SK-N-MC (cell line): ENCODE measurements around the gene LAMP5.

Experiments
- DNase-seq: peaks from one replicate; pipeline ENCODE4 v3.0.0-alpha.2; 2011; ENCODE audit warnings: low read depth, low spot score
- H3K27ac ChIP-seq: fragments of 200-600 bp; sonication (generic); 2 replicates; pipeline ENCODE4 v1.5.1; 2016; ENCODE audit warnings: mixed run types
- H3K36me3 ChIP-seq: fragments of 200-600 bp; sonication (generic); 2 replicates; pipeline ENCODE4 v1.6.1; 2017; ENCODE audit warnings: antibody characterized with exemption, low read length, mixed read lengths; ENCODE audit not compliant: insufficient read depth
- H3K4me3 ChIP-seq: fragments of 200-600 bp; sonication (generic); 2 replicates; pipeline ENCODE4 v1.5.1; 2016
- H3K9ac ChIP-seq: fragments of 200-600 bp; sonication (generic); 2 replicates; pipeline ENCODE4 v1.8.0; 2017; ENCODE audit warnings: mixed run types, mixed read lengths; ENCODE audit not compliant: insufficient read length
- H3K9me3 ChIP-seq: fragments of 200-600 bp; sonication (generic); 2 replicates; pipeline ENCODE4 v1.6.1; 2017; ENCODE audit warnings: low read depth, mild to moderate bottlenecking, antibody characterized with exemption, low read length, moderate library complexity, mixed read lengths
- EZH2 ChIP-seq: fragments of 200-600 bp; sonication (generic); IDR thresholded peaks from one replicate; pipeline ENCODE4 v1.6.1; 2017; ENCODE audit warnings: antibody characterized with exemption
- FOXP2 ChIP-seq: optimal IDR thresholded peaks from 2 replicates; pipeline ENCODE3; 2011; ENCODE audit warnings: mild to moderate bottlenecking, moderate library complexity; ENCODE audit not compliant: insufficient read depth; ENCODE audit errors: extremely low read length, control extremely low read depth
- POLR2AphosphoS5 ChIP-seq: IDR thresholded peaks from 2 replicates; pipeline ENCODE4 v1.6.1; 2012; ENCODE audit warnings: mild to moderate bottlenecking, low read depth, low read length, borderline replicate concordance

LAMP5 gene

GRCh38 chr20:9571783-9572182, 57.4 kb downstream of the LAMP5 start:
- no peaks in the 10 kb centered on the region for H3K36me3 ChIP-seq
- no peak for DNase-seq
- TF ChIP-seq POLR2AphosphoS5, result no peak
- TF ChIP-seq EZH2, result no peak
- no peak for TF ChIP-seq FOXP2
- no peak overlapping the region for H3K9ac ChIP-seq
- no peak overlapping the region for H3K27ac ChIP-seq
- no peaks in the 10 kb centered on the region for H3K9me3 ChIP-seq
- no peak overlapping the region for H3K4me3 ChIP-seq

- no peak overlapping the region for H3K4me3 ChIP-seq
Measured at GRCh38 chr20:9572670-9573069, 58.3 kb downstream of the LAMP5 start.

GRCh38 chr20:9573335-9574151, 59.2 kb downstream of the LAMP5 start:
- DNase-seq, result no peak
- H3K4me3 ChIP-seq, result no peak overlapping the region
- H3K9me3 ChIP-seq, result no peaks in the 10 kb centered on the region
- no peak overlapping the region for H3K27ac ChIP-seq
- no peak overlapping the region for H3K9ac ChIP-seq
- TF ChIP-seq POLR2AphosphoS5, result no peak
- TF ChIP-seq EZH2, result no peak
- TF ChIP-seq FOXP2, result no peak
- no peaks in the 10 kb centered on the region for H3K36me3 ChIP-seq

More at GRCh38 chr20:9572670-9573069, 58.3 kb downstream of the LAMP5 start:
- no peak for DNase-seq
- TF ChIP-seq POLR2AphosphoS5 (no peak), EZH2 (no peak), FOXP2 (no peak)
- H3K9me3 ChIP-seq, result no peaks in the 10 kb centered on the region
- no peaks in the 10 kb centered on the region for H3K36me3 ChIP-seq
- no peak overlapping the region for H3K27ac ChIP-seq
- H3K9ac ChIP-seq, result no peak overlapping the region

DNA sequence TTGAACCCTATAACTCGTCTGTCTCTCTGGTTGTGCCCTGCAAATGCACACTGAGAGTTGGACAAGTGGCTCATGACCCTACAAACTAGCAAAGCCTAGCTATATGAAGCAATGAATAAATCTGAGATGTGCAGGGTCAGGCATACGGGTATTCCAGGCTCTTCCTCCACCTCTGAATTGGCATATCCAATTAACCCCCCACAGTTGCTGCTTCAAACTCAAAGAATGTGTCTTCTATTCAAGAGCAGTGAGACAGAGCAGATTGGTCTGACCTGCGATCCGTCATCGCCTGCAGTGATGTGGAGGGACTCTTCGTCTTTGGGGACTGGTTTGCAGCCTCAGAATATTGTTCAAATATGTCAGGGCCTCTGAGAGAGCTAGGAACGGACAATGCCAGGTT, 59.8 kb downstream of the LAMP5 start:
- Histone ChIP-seq H3K36me3 (no peaks in the 10 kb centered on the region), H3K27ac (no peak overlapping the region), H3K4me3 (no peak overlapping the region), H3K9ac (no peak overlapping the region), H3K9me3 (no peaks in the 10 kb centered on the region)
- TF ChIP-seq FOXP2, result no peak
- TF ChIP-seq EZH2, result no peak
- TF ChIP-seq POLR2AphosphoS5, result no peak
- no peak for DNase-seq

- TF ChIP-seq FOXP2, result no peak
- TF ChIP-seq POLR2AphosphoS5, result no peak
- no peak for TF ChIP-seq EZH2
- Histone ChIP-seq H3K27ac (no peak overlapping the region), H3K36me3 (no peaks in the 10 kb centered on the region), H3K4me3 (no peak overlapping the region), H3K9ac (no peak overlapping the region), H3K9me3 (no peaks in the 10 kb centered on the region)
- DNase-seq, result no peak
Measured at GRCh38 chr20:9574776-9575175, 60.4 kb downstream of the LAMP5 start.

- no peak overlapping the region for H3K27ac ChIP-seq
- no peaks in the 10 kb centered on the region for H3K9me3 ChIP-seq
- TF ChIP-seq EZH2 (no peak), FOXP2 (no peak), POLR2AphosphoS5 (no peak)
- no peak overlapping the region for H3K9ac ChIP-seq
- DNase-seq, result no peak
- H3K4me3 ChIP-seq, result no peak overlapping the region
- H3K36me3 ChIP-seq, result no peaks in the 10 kb centered on the region
Measured at GRCh38 chr20:9575836-9576235, 61.4 kb downstream of the LAMP5 start.

DNA sequence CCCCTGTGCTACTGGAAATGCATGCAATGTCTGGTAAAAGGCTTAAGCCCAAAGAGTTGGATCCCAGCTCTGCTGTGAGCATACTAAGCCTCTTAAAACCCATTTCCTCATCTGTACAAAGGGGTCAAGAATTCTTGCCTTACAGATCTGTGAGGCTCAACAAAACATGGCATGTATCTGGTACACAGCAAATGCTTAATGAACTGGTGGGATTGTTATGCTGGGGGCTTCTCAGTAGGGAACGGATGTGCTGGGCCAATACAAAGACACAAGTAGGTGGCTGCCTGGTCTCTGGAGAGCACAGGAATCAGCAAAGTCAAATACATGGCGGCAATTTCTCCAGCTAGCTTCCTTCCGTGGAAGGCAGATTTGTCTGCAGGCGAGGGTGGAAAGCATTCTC, 62.3 kb downstream of the LAMP5 start:
- H3K4me3 ChIP-seq, result no peak overlapping the region
- TF ChIP-seq POLR2AphosphoS5 (no peak), EZH2 (no peak), FOXP2 (no peak)
- no peak for DNase-seq
- no peaks in the 10 kb centered on the region for H3K9me3 ChIP-seq
- no peak overlapping the region for H3K9ac ChIP-seq
- no peaks in the 10 kb centered on the region for H3K36me3 ChIP-seq
- H3K27ac ChIP-seq, result no peak overlapping the region

DNA sequence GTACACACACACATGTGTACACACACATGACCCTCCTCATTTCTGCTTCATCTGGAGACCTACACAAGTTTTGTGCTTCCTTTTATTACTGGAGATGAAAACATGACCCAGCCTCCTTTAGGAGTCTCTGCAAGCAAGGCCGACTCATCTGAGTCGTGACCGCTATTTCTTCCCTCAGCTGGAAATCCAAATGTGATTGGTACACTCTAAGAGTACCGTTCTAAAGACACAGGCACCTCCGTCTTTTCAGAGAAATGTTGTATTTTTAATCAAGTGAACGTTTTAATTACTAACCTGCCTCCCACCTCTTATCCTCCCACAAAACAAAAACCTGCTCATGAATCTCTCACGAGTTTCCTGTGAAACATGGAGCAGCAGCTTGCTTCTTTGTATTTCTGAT, 63.0 kb downstream of the LAMP5 start:
- no peak for DNase-seq
- Histone ChIP-seq H3K9me3 (no peaks in the 10 kb centered on the region), H3K9ac (no peak overlapping the region), H3K36me3 (no peaks in the 10 kb centered on the region), H3K4me3 (no peak overlapping the region), H3K27ac (no peak overlapping the region)
- no peak for TF ChIP-seq POLR2AphosphoS5
- TF ChIP-seq EZH2, result no peak
- no peak for TF ChIP-seq FOXP2
